Ovary (tissue), 3 donors: ENCODE results near the gene RPLP2.

ENCODE experiments used
- CTCF ChIP-seq, 3 donors: fragments of 450-650 bp in 2 of 3; fragments of 200-600 bp in 1 of 3; IDR thresholded peaks; one replicate each; pipeline versions ENCODE4 v1.5.1 to v1.8.0; 2016 to 2022; ENCODE audit warnings: antibody characterized with exemption in 3 of 3, mild to moderate bottlenecking in 1 of 3
- EP300 ChIP-seq: sonication (generic); formaldehyde crosslinking; IDR thresholded peaks from one replicate; pipeline ENCODE4 v1.6.1; 2017; ENCODE audit warnings: antibody characterized with exemption
- POLR2A ChIP-seq: fragments of 450-650 bp; IDR thresholded peaks from one replicate; pipeline ENCODE4 v1.6.1; 2017; ENCODE audit warnings: antibody characterized with exemption, mild to moderate bottlenecking, moderate library complexity
- donor health status: DM: no; HTN: no; CAD: no.

DNA sequence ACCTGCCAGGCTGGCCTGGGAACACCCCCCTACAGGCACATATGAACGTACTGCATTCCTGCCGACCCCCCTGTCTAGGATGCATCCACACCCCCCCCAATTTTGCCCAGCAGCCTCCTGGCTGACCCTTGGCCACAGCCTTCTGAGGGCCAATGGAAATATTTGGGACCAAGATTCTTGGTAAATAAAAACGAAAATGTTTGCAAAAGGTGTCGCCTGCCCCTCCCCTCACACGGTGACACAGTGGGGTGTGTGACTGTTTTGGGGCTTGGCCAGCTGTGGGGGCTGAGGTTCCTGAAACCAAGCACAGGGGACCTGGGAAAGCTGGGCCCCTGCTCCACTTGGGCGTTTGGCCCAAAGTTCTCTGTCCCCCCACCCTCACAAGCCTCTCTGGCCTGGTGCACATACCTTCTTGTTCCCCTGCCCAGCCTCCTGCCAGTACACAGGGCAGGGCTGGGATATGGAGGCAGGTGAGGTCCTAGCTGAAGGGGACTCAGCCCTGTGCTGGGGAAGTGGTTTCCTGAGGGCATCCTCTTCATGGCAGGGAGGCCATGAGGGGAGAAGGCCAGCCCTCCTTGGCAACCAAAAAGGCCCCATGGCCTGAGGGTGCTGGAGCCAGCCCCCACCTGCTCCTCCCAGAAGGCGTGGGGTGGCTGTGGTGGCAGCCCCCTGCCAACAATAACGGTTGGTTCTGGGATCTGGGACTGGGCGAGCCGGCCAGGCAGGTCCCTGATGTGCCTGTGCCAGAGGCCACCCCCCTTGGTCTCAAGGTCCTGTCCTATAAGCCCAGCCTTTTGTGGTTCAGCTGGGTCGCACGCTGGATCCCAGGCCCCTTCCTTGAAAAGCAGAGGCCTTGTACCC, 15.8 kb downstream of the RPLP2 start:
- TF ChIP-seq POLR2A = no peak
- no peak for TF ChIP-seq EP300
- TF ChIP-seq CTCF (IDR thresholded peaks at IDR 0.05) = no peak
